GM19455 (cell line): ENCODE data around the gene SYTL2.
"Not testable (repeated sequence)": the region's sequence is repeated elsewhere in the genome, so short reads cannot be mapped to it uniquely, and the experiment has no call there.

Source experiments
- ATAC-seq: cut with Tn5 transposase; IDR thresholded peaks from one replicate; pipeline ENCODE4 v1.9.1; 2021; ENCODE audit not compliant: unreplicated experiment

Gene SYTL2

DNA sequence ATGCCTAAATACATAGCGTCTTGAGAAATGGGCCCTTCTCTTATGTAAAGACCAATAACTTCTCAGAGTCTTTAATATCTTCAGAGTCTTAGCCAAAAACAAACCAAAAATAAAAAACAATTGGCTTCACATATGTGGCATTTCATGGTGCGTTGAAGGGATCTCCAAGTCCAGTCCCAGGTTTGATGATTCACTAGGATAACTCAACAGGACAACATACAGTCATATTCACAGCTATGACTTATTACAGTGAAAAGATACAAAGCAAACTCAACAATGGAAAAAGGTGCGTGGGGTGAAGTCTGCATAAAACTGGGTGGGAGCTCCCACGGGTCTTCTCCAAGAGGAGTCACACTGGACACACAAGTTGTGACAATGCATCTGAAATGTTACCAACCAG is 12.6 kb downstream of the SYTL2 start:
- ATAC-seq = no peak

DNA sequence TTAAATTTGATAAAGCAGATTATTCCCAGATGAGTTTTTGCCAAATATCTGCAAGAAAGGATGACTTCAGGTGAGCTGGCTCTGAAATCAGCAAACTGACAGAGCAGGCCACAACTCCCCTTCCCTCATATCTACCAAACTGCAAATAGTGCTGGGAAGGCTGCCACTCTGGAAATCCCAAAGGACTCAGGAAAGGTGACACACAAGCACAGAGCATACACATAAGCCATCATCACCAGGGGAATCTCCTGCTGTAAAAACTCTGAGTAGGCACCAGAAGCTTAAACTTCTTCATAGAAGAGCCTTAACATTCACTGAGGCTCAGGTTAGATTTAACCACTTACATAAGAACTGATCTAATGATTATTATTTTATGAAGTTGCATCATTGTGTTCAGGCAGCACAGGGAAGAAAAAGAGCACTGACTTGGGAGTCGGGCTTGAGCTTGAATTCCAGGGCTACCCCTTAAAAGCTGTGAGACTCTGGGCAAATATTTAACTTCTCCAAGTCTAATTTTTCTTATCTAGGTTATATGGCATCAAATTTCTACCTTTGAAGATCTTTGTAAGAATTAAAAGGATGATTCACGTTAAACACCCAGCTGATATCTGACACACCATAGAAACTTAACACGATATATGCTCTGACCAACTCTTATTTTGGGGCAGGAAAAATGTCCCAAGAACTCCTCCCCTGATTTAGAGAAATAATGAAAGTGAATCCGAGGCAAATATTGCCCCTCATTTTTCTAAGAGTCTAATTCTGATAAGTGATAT is 15.0 kb downstream of the SYTL2 start:
- ATAC-seq = no peak

DNA sequence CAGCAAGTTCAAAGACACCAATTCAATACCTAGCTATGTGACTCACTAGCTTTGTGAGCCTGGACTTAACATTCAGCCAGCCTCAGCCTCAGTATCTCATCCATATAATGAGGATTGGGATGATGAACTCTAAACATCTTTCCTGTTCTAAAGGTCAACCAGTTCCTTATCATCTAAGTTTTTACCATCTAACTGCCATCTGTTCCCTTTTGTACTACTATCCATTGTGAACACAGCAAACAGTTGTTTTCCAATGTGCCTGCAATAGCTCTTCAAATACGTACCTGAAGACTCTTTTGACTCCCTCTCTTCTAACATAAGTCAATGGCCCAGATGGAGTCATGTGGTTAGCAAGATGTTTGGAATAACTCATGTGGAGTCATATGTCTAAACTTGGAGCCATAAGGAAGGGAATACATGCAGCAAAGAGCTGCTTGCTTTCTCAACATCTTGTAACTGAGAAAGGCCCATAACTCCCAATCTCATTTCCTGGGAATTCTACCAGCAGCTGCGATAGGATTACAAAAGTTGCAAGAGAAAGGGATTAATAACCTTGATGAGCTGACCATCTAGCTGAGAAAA is 19.4 kb downstream of the SYTL2 start:
- no peak for ATAC-seq

DNA sequence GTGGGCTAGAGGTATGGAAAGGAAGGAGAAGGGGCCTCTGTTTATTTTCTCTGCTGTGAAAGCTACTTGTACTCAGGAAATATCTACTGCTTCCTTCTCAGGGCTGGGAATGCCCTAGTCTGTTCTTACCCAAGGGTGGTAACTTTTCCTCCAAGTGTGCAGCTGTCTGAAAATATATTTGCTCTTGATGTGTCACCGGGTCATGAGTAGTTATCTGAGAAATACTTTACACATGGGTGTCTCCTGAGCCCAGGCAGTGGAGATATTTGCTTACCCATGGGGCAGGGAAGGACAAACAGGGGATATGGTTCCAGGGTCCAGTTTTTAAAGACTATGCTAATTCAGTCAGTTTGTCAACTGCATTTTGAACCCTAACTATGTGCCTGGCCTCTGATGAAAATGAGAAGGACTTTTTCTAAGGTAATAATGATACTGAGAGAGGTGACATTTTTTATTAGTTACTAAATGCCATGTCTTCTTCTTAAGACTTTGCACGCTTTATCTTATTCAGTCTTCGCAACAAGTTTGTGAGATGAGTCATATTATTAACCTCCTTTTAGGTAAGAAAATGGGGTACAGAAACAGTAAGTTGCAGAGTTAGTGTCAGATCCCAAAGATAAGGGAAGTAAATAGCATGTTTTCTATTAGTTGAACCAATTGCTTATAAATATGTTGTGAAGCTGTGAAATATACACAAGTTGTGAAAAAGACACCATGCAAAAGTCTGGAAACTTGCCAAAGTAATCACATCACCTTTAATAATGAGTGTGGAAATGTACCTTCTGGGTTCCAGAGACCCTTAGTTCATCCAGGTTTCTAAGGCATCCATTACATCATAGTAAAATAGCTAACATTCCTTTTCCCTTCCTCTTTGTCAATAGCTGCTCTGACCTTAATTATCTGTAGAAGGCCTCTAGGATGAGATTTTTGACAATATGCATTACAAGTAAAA is 22.9 kb downstream of the SYTL2 start:
- no peak for ATAC-seq

DNA sequence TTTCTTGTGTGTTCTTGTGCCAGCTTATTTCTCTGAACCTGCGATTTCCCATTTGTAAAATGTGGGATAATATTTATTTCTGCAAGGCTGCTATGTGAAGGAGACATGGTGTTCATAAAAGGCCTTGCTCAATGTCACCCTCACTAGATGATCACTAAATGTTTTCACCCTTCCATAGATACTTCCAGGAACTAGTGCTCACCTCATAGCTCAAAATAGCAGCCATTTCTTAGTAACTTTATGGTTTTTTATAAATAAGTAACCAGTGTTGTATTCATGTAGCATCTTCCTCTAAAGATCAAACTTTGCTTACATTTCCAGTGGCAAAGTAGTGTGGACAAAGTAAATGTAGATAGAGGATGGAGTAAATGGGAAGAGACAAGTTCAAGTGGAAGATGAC is 23.8 kb downstream of the SYTL2 start:
- no peak for ATAC-seq

DNA sequence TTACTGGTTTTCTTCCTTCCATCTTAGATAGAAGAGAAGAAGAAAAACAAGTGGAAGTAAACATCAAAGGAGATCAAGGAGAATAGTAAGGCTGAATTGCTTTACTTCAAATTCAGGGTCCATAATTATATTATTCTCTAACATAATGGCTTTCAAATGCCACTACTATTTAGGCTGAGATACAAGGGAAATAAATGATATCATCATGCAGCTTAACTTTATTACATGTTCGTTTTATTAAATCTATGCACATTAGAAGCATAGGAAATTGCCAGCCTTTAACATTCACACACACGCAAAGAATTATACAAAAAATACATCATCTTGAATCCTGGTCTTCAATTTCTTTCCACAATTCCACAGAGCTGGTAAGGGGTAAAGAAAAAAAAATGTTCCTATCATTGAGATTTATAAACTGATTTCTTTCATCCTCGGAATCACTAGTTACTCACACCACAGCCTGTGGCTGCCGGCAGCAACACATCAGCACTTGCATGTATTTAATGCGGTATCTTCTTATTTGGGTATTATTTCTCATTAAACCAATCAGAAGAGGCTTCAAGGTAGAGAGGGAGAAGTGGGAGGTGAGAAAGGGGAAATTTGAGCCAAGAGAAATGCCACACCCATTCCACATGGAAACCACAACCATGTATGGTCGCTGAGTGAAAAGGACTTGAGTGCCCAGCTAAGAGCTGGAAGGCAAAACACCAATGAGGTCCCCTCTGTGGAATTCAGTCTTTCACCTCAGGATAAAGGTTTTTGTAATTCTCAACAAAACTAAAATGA is 26.3 kb downstream of the SYTL2 start:
- ATAC-seq = no peak

DNA sequence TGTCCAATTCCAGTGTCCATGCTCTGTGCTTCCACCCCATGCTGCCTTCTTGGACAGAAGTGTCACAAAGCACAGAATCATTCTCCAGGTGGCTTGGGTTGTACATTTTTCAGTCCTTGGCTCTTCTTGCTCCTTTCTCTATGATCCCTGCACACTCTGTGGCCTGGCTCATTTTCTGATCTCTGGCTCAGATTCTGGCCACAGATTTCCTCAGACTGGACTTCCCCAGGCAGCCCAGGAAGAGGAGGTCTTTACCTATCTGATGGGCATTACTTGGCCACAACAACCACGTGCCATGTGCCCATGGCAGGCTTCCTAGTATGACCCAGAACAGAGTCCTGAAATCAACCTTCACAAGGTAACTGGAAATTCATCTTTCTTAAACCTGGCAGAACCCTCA is 27.2 kb downstream of the SYTL2 start:
- no peak for ATAC-seq

DNA sequence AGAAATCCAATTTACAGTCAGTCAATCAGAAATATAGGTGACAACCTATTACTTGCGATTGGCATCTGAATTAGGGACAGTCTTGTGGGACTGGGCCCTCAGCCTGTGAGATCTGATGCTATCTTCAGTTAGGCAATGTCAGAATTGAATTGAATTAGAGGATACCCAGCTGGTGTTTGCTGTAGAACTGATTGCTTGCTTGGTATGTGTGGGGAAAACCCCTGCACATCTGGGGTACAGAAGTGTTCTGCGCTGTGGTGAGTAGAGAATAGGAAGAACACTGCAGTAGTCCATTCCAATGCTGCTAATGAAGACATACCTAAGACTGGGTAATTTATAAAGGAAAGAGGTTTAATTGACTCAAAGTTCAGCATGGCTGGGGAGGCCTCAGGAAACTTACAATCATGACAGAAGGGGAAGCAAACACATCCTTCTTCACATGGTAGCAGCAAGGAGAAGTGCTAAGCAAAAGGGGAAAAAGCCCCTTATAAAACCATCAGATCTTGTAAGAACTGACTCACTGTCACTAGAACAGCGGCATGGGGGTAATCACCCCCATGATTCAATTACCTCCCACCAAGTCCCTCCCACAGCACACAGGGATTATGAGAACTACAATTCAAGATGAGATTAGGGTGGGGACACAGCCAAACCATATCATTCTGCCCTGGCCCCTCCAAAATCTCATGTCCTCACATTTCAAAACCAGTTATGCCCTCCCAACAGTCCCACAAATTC is 30.0 kb downstream of the SYTL2 start:
- not testable (repeated sequence) for ATAC-seq

DNA sequence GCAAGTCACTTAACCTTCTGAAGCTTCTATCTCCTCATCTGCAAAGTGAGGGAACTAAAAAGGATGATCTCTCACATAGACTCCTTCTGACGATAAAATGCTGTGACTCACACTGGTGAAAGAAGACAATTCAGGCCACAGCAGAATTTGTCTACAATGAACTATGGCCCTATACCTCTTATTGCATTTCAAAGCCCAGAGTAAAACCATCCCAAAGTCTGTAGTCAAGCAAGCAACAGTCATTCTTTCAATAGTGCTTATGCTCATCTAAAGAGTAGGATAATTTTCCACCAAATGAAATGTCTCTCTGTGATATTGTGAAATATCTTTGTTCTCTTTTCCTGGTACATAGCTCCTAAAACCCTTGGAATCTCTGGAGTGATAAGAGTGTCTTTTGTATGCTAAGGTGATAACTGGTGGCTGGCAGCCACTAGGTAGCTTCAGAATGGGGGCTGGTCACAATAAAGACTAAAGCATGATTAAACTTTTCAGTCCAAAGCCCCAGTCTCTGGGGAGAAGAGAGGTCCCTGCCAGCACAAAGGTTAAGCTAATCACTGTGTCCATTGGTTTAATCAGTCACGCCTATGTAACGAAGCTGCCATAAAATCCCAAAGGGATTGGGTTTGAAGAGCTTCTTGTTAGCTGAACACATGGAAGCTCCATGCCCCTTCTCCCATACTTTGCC is 30.8 kb downstream of the SYTL2 start:
- ATAC-seq = no peak

DNA sequence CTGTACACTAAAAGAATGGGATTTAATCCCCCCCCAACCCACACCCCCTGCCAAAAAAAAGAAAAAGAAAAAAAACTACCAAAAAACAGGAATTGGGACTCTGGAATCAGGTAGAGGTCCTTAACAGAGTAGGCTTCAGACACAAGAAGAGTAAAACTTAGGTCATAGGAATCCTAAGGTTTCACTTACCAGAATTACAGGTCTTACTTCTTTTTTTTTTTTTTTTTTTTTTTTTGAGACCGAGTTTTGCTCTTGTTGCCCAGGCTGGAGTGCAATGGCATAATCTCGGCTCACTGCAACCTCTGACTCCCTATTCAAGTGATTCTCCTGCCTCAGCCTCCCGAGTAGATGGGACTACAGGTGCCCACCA is 33.4 kb downstream of the SYTL2 start:
- not testable (repeated sequence) for ATAC-seq

DNA sequence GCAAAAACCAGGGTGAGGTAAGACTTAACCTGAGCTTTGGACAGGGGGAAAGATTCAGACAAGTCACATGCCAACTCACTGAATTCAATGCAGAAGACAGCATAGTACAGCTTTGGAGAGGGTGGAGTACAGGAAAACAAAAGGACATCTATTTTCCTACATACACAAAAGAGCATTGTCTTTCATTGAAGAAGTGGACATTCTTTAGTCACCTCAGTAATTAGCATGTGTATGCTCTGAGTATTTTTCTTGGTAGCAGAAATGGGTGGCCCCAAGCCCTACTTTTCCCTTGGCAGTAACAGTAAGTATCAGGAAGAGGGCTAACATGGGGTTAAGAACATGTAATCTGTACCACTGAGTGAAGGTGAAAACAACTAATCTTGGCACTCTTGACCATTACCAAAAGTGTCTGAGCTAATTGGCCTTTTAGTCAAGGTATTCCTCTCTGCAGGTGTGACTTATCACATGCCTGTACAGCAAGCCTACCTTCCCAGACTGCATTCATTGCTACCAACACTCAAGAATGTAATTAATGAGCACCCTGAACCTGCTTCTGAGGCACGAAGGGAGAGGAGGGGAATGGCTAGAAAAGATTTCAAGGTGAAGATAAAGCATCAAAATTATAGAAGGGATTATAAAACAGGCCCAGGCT is 33.9 kb downstream of the SYTL2 start:
- ATAC-seq = no peak

DNA sequence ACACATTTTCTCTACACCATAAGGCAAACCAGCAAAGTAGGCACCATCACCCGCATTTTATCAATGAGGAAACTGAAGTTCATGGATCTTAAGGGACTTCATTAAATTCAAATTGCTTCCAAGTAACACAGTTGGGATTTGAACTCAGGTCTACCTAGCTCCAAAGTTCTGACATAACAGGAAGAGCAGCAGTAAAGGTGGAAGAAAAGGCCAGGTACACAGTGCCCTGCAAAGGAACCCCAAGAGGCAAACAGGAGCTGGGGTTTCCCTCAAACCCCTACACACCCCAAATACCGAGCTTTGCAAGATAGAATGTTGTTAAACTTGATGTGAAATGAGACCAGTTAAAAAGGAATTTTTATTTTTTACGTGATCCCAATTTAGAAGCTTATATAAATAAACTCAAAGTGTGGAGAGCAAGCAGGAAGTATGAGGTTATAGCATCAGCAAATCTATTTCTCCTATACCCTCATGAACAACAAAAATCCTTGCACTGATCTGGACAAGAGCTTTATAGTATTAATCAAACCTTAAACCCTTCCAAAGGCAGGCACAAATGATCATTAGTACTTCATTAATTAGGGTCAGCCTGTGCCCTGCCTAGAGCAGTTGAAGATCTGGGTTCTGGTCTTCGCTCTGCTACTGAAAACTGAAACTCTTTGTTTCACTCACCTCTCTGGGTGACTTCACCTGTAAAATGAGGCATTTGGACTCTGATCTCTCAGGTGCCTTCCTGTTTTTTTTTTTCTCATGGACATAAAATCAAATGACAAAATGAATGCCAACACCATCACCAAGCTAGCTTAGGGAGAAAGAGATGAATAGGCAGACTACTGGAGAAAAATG is 36.5 kb downstream of the SYTL2 start:
- ATAC-seq = no peak

DNA sequence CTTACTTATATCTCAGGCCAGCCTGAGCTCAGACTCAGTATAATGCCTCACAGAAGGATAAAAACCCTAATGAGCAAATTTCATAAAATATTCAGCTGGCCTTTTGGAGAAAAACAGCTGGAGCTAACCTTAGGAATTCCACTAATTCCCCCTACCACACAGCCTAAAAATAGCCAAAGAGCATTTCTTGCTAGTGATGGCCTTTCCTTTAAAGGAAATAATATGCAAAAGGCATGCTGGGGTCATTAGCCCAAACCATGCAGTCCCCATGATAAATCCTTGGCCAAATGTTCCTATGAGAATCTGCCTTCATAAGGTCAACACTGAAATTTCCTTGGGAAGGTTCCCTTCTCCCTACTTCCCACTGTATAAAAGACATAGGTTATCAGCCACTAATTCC is 38.2 kb downstream of the SYTL2 start:
- ATAC-seq = no peak

DNA sequence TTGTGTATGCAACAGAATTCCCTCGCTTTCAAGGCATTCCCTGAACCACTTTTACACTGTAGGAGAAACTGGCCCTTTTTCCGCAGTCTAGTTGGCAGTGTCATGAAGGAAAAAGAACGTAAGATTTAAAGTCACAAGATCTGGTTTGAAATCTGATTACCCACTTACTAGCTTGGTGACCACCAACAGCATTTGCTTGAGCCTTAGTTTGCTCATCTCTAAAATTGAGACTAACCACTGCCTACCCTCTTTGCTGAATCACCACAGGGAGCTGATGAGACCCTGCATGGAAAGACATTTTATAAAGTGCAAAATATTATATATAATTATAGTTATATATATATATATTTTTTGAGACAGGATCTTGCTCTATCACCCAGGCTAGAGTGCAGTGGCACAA is 39.4 kb downstream of the SYTL2 start:
- no peak for ATAC-seq

DNA sequence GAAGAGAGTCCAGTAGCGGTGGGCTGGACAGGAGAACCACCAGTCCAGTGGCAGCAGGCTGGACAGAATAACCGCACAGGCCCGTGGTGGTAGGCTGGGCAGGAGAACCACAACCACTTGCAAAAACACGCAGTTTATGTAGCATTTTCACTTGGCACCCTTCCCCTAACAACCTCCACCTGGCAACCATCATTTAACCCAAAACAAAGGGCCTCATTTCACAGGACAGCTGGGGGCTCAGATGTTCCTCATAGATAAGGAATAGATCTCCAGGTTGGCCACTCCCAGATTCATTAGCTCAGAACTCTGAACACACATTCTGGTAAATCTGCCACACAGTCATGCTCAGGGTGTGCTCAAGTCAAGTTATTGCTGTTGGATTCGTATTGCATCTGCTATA is 41.2 kb downstream of the SYTL2 start:
- no peak for ATAC-seq

DNA sequence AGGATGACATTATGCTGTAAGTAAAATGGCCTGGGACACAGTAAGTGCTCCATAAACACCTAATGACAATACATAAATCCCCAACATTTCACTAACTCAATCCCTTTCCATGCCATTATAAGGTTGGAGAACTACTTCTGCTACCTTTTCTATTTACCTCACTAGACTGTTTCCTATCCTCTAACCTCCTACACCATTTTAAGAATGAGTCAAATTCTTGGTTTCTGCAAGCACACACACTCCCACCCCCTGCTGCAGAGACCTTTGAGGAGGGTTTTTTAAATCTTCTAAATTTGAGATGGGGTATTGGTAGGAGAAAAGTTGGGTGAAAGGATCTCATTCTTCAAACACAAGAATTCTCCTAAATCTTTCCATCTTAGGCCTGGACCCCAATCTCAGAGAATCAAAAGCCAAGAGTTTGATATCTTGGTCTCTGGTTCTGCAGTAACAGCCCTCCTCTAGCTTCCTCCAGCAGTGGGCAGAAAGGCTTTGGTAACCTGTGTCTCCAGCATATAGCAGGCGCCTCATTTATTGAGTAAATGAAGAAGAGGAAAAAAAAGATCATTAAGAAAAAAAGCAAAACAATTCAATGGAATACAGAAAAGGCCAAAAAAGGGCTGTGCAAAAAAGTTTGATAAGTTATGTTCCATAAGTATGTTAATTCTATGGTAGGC is 42.3 kb downstream of the SYTL2 start:
- ATAC-seq = no peak

DNA sequence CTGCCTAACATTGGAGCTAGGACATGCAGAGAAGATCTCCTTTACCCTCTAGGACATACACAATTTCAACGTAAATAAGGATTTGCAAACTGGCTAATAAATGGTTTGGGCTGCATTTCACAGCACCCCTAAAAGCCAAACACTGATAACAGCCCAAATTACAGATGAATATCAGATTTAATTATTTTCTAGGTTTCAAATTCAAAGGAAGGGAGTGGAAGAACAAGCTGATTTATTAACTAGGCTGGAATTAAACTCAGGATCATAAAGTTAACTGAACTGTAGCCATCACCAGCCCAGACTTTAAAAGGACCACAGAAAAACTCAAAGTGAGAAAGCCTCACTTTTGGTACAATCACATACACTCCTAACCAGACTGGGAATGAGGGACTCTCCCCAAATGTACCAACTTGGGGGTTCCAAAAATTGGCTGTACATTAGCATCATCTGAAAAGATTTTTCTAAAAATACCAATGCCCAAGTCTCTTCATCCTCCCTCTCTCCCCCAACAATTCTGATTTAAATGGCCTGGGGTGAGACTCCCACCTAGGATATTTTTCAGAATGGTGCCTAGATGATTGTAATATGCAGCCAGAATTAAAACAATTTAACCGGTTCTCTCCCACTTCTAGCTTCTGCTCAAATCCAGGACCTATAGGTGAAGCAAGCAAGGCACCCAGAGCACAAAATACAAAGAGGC is 43.5 kb downstream of the SYTL2 start:
- no peak for ATAC-seq
